OCI-LY3 (cell line): ENCODE results near the gene ARHGEF17.

Experiments
- EZH2phosphoT487 ChIP-seq: fragments of 200-600 bp; shearing (Covaris generic); IDR thresholded peaks from 2 replicates; pipeline ENCODE4 v1.6.1; 2018; ENCODE audit warnings: antibody characterized with exemption, mixed run types, low read depth
- TF ChIP-seq, protein P1 (sequence below): fragments of 200-600, 300-600 bp; sonication (generic); IDR thresholded peaks from 2 replicates; pipeline ENCODE4 v1.5.1; 2014; ENCODE audit warnings: antibody characterized with exemption, low read length, low read depth

GRCh38 chr11:73396251-73396930 is 88.3 kb downstream of the ARHGEF17 start:
- TF ChIP-seq, protein P1, sequence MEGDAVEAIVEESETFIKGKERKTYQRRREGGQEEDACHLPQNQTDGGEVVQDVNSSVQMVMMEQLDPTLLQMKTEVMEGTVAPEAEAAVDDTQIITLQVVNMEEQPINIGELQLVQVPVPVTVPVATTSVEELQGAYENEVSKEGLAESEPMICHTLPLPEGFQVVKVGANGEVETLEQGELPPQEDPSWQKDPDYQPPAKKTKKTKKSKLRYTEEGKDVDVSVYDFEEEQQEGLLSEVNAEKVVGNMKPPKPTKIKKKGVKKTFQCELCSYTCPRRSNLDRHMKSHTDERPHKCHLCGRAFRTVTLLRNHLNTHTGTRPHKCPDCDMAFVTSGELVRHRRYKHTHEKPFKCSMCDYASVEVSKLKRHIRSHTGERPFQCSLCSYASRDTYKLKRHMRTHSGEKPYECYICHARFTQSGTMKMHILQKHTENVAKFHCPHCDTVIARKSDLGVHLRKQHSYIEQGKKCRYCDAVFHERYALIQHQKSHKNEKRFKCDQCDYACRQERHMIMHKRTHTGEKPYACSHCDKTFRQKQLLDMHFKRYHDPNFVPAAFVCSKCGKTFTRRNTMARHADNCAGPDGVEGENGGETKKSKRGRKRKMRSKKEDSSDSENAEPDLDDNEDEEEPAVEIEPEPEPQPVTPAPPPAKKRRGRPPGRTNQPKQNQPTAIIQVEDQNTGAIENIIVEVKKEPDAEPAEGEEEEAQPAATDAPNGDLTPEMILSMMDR: no peak
- no peak for TF ChIP-seq EZH2phosphoT487
